ENCODE measurements around the gene PPP2R5A.
"Not testable (repeated sequence)": the region's sequence is repeated elsewhere in the genome, so short reads cannot be mapped to it uniquely, and the experiment has no call there.

PPP2R5A gene

GRCh38 chr1:212290608-212291007 is 5.4 kb downstream of the PPP2R5A start:
- FAIRE-seq (peak; percentile 75), DNase-seq (ENCODE audit: insufficient read length) (no peak)
- no peak for TF ChIP-seq POLR2AphosphoS5 (IDR thresholded peaks at IDR 0.05; ENCODE audit: low read depth, low read length)
- TF ChIP-seq POLR2A (IDR thresholded peaks at IDR 0.05; ENCODE audit: low read depth, low read length): no peak
- no peak for TF ChIP-seq TAF1 (IDR thresholded peaks at IDR 0.05; ENCODE audit: borderline replicate concordance, low read depth, low read length)

- TF ChIP-seq POLR2A (IDR thresholded peaks at IDR 0.05; ENCODE audit: low read depth, low read length): no peak
- TF ChIP-seq POLR2AphosphoS5 (IDR thresholded peaks at IDR 0.05; ENCODE audit: low read depth, low read length): no peak
- TF ChIP-seq TAF1 (IDR thresholded peaks at IDR 0.05; ENCODE audit: borderline replicate concordance, low read depth, low read length): no peak
- FAIRE-seq (peak; percentile 78), DNase-seq (ENCODE audit: insufficient read length) (no peak)
Observed at GRCh38 chr1:212291505-212292134, 6.4 kb downstream of the PPP2R5A start.

- DNase-seq (ENCODE audit: insufficient read length) (no peak), FAIRE-seq (peak; percentile 9)
- TF ChIP-seq TAF1 (IDR thresholded peaks at IDR 0.05; ENCODE audit: borderline replicate concordance, low read depth, low read length) (no peak), POLR2A (IDR thresholded peaks at IDR 0.05; ENCODE audit: low read depth, low read length) (no peak), POLR2AphosphoS5 (IDR thresholded peaks at IDR 0.05; ENCODE audit: low read depth, low read length) (no peak)
Observed at GRCh38 chr1:212292250-212293105, 7.3 kb downstream of the PPP2R5A start.

- DNase-seq (ENCODE audit: insufficient read length) (no peak), FAIRE-seq (no peak)
- TF ChIP-seq POLR2A (IDR thresholded peaks at IDR 0.05; ENCODE audit: low read depth, low read length): no peak
- no peak for TF ChIP-seq POLR2AphosphoS5 (IDR thresholded peaks at IDR 0.05; ENCODE audit: low read depth, low read length)
- no peak for TF ChIP-seq TAF1 (IDR thresholded peaks at IDR 0.05; ENCODE audit: borderline replicate concordance, low read depth, low read length)
Observed at GRCh38 chr1:212293579-212293978, 8.4 kb downstream of the PPP2R5A start.

GRCh38 chr1:212294983-212295382 is 9.8 kb downstream of the PPP2R5A start:
- TF ChIP-seq TAF1 (IDR thresholded peaks at IDR 0.05; ENCODE audit: borderline replicate concordance, low read depth, low read length): no peak
- no peak for TF ChIP-seq POLR2A (IDR thresholded peaks at IDR 0.05; ENCODE audit: low read depth, low read length)
- TF ChIP-seq POLR2AphosphoS5 (IDR thresholded peaks at IDR 0.05; ENCODE audit: low read depth, low read length): no peak
- DNase-seq (ENCODE audit: insufficient read length) (no peak), FAIRE-seq (no peak)

GRCh38 chr1:212295579-212295978 is 10.4 kb downstream of the PPP2R5A start:
- no peak for TF ChIP-seq POLR2AphosphoS5 (IDR thresholded peaks at IDR 0.05; ENCODE audit: low read depth, low read length)
- TF ChIP-seq POLR2A (IDR thresholded peaks at IDR 0.05; ENCODE audit: low read depth, low read length): no peak
- no peak for TF ChIP-seq TAF1 (IDR thresholded peaks at IDR 0.05; ENCODE audit: borderline replicate concordance, low read depth, low read length)
- DNase-seq (ENCODE audit: insufficient read length) (no peak), FAIRE-seq (peak; percentile 80)

- TF ChIP-seq POLR2A (IDR thresholded peaks at IDR 0.05; ENCODE audit: low read depth, low read length) (no peak), TAF1 (IDR thresholded peaks at IDR 0.05; ENCODE audit: borderline replicate concordance, low read depth, low read length) (no peak), POLR2AphosphoS5 (IDR thresholded peaks at IDR 0.05; ENCODE audit: low read depth, low read length) (no peak)
- FAIRE-seq (no peak), DNase-seq (ENCODE audit: insufficient read length) (no peak)
Observed at GRCh38 chr1:212297338-212297737, 12.1 kb downstream of the PPP2R5A start.

- FAIRE-seq: no peak
- TF ChIP-seq POLR2A (IDR thresholded peaks at IDR 0.05; ENCODE audit: low read depth, low read length) (no peak), POLR2AphosphoS5 (IDR thresholded peaks at IDR 0.05; ENCODE audit: low read depth, low read length) (no peak), TAF1 (IDR thresholded peaks at IDR 0.05; ENCODE audit: borderline replicate concordance, low read depth, low read length) (no peak)
- DNase-seq (ENCODE audit: insufficient read length): no peak
Observed at GRCh38 chr1:212301580-212301979, 16.4 kb downstream of the PPP2R5A start.

- no peak for TF ChIP-seq POLR2A (IDR thresholded peaks at IDR 0.05; ENCODE audit: low read depth, low read length)
- TF ChIP-seq POLR2AphosphoS5 (IDR thresholded peaks at IDR 0.05; ENCODE audit: low read depth, low read length): no peak
- FAIRE-seq (no peak), DNase-seq (ENCODE audit: insufficient read length) (no peak)
Observed at GRCh38 chr1:212302745-212303383, 17.7 kb downstream of the PPP2R5A start.

GRCh38 chr1:212305342-212305741 is 20.1 kb downstream of the PPP2R5A start:
- TF ChIP-seq TAF1 (IDR thresholded peaks at IDR 0.05; ENCODE audit: borderline replicate concordance, low read depth, low read length) (no peak), POLR2A (IDR thresholded peaks at IDR 0.05; ENCODE audit: low read depth, low read length) (no peak)
- FAIRE-seq (no peak), DNase-seq (ENCODE audit: insufficient read length) (no peak)

- FAIRE-seq; DNase-seq (ENCODE audit: insufficient read length): not testable (repeated sequence)
Observed at GRCh38 chr1:212305984-212306452, 20.8 kb downstream of the PPP2R5A start.

- DNase-seq (ENCODE audit: insufficient read length): no peak
- FAIRE-seq: no peak
- TF ChIP-seq POLR2AphosphoS5 (IDR thresholded peaks at IDR 0.05; ENCODE audit: low read depth, low read length) (no peak), TAF1 (IDR thresholded peaks at IDR 0.05; ENCODE audit: borderline replicate concordance, low read depth, low read length) (no peak), POLR2A (IDR thresholded peaks at IDR 0.05; ENCODE audit: low read depth, low read length) (no peak)
Observed at GRCh38 chr1:212309967-212310366, 24.8 kb downstream of the PPP2R5A start.

Data from GM12892 (cell line).